Measurements from ENCODE around the gene CRIP1. TPM values are rescaled to one million over a fixed set of nuclear protein-coding genes. Genes with fewer than 3 reads are reported as not detected.

CRIP1 gene
- total and polyA plus RNA-seq, 10 of the 15 experiments (the other 5 are each of a cell fraction or from before 2014, with no cell fraction given), result 66.8 to 259 (median 154) TPM

DNA sequence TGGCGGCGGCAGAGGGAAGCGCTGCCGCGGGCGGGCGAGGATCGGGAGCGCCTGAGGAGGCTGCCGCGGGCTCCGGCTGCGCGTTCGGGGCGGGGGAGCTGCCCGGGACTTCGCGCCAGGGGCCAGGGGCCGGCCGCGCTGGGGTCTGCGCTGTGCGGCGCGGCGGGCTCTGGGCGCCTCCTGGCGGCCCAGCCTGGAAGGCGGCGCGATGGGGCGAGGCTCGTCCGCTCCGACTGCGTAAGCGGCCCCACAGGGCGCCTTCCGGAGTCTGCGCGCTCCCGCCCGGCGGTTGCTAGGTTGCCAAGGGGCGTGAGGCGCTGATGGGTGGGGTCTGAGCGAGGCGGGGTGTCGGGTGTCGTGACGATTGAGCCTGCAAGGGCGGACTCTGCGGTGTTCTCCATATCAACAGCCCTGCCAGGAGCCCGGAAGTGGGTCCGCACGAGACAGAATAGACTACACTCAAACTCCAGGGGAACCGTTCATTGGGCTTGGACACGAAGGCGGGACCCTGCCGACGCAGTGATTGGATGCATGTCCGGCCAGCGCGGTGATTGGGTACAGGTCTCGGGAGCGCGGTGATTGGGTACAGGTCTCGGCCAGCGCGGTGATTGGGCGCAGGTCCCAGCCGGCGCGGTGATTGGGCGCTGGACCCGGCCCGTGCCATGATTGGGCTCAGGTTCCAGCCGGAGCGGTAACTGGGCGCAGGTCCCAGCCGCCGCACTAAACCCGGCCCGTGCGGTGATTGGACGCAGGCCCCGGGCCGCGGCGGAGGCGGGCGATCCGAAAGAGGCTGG, 4.1 kb downstream of the CRIP1 start, which contains the start of gene TEDC1 (continued):
- TF ChIP-seq, protein P1, sequence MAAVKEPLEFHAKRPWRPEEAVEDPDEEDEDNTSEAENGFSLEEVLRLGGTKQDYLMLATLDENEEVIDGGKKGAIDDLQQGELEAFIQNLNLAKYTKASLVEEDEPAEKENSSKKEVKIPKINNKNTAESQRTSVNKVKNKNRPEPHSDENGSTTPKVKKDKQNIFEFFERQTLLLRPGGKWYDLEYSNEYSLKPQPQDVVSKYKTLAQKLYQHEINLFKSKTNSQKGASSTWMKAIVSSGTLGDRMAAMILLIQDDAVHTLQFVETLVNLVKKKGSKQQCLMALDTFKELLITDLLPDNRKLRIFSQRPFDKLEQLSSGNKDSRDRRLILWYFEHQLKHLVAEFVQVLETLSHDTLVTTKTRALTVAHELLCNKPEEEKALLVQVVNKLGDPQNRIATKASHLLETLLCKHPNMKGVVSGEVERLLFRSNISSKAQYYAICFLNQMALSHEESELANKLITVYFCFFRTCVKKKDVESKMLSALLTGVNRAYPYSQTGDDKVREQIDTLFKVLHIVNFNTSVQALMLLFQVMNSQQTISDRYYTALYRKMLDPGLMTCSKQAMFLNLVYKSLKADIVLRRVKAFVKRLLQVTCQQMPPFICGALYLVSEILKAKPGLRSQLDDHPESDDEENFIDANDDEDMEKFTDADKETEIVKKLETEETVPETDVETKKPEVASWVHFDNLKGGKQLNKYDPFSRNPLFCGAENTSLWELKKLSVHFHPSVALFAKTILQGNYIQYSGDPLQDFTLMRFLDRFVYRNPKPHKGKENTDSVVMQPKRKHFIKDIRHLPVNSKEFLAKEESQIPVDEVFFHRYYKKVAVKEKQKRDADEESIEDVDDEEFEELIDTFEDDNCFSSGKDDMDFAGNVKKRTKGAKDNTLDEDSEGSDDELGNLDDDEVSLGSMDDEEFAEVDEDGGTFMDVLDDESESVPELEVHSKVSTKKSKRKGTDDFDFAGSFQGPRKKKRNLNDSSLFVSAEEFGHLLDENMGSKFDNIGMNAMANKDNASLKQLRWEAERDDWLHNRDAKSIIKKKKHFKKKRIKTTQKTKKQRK (IDR thresholded peaks at IDR 0.05; ENCODE audit: low read depth, low read length), result no peak; the same call in 1 of the 2 replicates
- TF ChIP-seq, protein P2, sequence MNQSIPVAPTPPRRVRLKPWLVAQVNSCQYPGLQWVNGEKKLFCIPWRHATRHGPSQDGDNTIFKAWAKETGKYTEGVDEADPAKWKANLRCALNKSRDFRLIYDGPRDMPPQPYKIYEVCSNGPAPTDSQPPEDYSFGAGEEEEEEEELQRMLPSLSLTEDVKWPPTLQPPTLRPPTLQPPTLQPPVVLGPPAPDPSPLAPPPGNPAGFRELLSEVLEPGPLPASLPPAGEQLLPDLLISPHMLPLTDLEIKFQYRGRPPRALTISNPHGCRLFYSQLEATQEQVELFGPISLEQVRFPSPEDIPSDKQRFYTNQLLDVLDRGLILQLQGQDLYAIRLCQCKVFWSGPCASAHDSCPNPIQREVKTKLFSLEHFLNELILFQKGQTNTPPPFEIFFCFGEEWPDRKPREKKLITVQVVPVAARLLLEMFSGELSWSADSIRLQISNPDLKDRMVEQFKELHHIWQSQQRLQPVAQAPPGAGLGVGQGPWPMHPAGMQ (IDR thresholded peaks at IDR 0.05; ENCODE audit: borderline replicate concordance), result no peak
- TF ChIP-seq SMC3 (IDR thresholded peaks at IDR 0.05; ENCODE audit: borderline replicate concordance, low read length) (peak; percentile 55), TAF1 (IDR thresholded peaks at IDR 0.05; ENCODE audit: borderline replicate concordance, low read depth, low read length) (peak; percentile 63; the same call in 1 of the 2 replicates), WRNIP1 (IDR thresholded peaks at IDR 0.05; ENCODE audit: borderline replicate concordance, low read depth, low read length) (no peak), RAD51 (IDR thresholded peaks at IDR 0.05) (no peak), BRCA1 (IDR thresholded peaks at IDR 0.05; ENCODE audit: low read depth, low read length) (no peak), LARP7 (IDR thresholded peaks at IDR 0.05) (peak; percentile 99), MEF2A (IDR thresholded peaks at IDR 0.05; ENCODE audit: insufficient read depth, low read depth, low read length) (no peak), MYB (IDR thresholded peaks at IDR 0.05; ENCODE audit: borderline replicate concordance, low read depth, low read length) (peak; percentile 49; the same call in 1 of the 2 replicates), ZNF207 (IDR thresholded peaks at IDR 0.05; ENCODE audit: borderline replicate concordance) (peak; percentile 28; the same call in 1 of the 2 replicates), CREM (IDR thresholded peaks at IDR 0.05; ENCODE audit: low read depth) (peak; percentile 58), POU2F2 (IDR thresholded peaks at IDR 0.05; ENCODE audit: borderline replicate concordance, low read depth, low read length) (peak; percentile 34; the same call in 1 of the 3 replicates), BMI1 (IDR thresholded peaks at IDR 0.05; ENCODE audit: borderline replicate concordance) (peak; percentile 30; the same call in 1 of the 2 replicates), SREBF1 (IDR thresholded peaks at IDR 0.05; ENCODE audit: low read length) (0 out of 2 replicates have a peak, but pooled peaks have one; percentile 9), ESRRA (IDR thresholded peaks at IDR 0.05; ENCODE audit: low read length) (peak; percentile 17; the same call in 1 of the 2 replicates)
- TF ChIP-seq, protein P3, sequence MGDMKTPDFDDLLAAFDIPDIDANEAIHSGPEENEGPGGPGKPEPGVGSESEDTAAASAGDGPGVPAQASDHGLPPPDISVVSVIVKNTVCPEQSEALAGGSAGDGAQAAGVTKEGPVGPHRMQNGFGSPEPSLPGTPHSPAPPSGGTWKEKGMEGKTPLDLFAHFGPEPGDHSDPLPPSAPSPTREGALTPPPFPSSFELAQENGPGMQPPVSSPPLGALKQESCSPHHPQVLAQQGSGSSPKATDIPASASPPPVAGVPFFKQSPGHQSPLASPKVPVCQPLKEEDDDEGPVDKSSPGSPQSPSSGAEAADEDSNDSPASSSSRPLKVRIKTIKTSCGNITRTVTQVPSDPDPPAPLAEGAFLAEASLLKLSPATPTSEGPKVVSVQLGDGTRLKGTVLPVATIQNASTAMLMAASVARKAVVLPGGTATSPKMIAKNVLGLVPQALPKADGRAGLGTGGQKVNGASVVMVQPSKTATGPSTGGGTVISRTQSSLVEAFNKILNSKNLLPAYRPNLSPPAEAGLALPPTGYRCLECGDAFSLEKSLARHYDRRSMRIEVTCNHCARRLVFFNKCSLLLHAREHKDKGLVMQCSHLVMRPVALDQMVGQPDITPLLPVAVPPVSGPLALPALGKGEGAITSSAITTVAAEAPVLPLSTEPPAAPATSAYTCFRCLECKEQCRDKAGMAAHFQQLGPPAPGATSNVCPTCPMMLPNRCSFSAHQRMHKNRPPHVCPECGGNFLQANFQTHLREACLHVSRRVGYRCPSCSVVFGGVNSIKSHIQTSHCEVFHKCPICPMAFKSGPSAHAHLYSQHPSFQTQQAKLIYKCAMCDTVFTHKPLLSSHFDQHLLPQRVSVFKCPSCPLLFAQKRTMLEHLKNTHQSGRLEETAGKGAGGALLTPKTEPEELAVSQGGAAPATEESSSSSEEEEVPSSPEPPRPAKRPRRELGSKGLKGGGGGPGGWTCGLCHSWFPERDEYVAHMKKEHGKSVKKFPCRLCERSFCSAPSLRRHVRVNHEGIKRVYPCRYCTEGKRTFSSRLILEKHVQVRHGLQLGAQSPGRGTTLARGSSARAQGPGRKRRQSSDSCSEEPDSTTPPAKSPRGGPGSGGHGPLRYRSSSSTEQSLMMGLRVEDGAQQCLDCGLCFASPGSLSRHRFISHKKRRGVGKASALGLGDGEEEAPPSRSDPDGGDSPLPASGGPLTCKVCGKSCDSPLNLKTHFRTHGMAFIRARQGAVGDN (IDR thresholded peaks at IDR 0.05), result peak; percentile 65
- TF ChIP-seq, protein P4, sequence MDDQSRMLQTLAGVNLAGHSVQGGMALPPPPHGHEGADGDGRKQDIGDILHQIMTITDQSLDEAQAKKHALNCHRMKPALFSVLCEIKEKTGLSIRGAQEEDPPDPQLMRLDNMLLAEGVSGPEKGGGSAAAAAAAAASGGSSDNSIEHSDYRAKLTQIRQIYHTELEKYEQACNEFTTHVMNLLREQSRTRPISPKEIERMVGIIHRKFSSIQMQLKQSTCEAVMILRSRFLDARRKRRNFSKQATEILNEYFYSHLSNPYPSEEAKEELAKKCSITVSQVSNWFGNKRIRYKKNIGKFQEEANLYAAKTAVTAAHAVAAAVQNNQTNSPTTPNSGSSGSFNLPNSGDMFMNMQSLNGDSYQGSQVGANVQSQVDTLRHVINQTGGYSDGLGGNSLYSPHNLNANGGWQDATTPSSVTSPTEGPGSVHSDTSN (IDR thresholded peaks at IDR 0.05; ENCODE audit: insufficient replicate concordance, low read depth, low read length), result peak; percentile 74
- TF ChIP-seq, protein P5, sequence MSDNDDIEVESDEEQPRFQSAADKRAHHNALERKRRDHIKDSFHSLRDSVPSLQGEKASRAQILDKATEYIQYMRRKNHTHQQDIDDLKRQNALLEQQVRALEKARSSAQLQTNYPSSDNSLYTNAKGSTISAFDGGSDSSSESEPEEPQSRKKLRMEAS (IDR thresholded peaks at IDR 0.05; ENCODE audit: low read depth, low read length), result peak; percentile 25

Data from GM12878 (cell line).